Activated T-cell treated with anti-CD3 and anti-CD28 coated beads for 48 hours (primary cell): ENCODE measurements around the gene POF1B.
"Not testable (repeated sequence)": the region's sequence is repeated elsewhere in the genome, so short reads cannot be mapped to it uniquely, and the experiment has no call there.

Experiments used
- DNase-seq: peaks from one replicate; pipeline ENCODE4 v3.0.0-alpha.2; 2020; ENCODE audit warnings: low read depth

POF1B gene, protein sequence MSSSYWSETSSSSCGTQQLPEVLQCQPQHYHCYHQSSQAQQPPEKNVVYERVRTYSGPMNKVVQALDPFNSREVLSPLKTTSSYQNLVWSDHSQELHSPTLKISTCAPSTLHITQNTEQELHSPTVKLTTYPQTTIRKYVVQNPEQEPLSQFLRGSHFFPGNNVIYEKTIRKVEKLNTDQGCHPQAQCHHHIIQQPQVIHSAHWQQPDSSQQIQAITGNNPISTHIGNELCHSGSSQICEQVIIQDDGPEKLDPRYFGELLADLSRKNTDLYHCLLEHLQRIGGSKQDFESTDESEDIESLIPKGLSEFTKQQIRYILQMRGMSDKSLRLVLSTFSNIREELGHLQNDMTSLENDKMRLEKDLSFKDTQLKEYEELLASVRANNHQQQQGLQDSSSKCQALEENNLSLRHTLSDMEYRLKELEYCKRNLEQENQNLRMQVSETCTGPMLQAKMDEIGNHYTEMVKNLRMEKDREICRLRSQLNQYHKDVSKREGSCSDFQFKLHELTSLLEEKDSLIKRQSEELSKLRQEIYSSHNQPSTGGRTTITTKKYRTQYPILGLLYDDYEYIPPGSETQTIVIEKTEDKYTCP

DNA sequence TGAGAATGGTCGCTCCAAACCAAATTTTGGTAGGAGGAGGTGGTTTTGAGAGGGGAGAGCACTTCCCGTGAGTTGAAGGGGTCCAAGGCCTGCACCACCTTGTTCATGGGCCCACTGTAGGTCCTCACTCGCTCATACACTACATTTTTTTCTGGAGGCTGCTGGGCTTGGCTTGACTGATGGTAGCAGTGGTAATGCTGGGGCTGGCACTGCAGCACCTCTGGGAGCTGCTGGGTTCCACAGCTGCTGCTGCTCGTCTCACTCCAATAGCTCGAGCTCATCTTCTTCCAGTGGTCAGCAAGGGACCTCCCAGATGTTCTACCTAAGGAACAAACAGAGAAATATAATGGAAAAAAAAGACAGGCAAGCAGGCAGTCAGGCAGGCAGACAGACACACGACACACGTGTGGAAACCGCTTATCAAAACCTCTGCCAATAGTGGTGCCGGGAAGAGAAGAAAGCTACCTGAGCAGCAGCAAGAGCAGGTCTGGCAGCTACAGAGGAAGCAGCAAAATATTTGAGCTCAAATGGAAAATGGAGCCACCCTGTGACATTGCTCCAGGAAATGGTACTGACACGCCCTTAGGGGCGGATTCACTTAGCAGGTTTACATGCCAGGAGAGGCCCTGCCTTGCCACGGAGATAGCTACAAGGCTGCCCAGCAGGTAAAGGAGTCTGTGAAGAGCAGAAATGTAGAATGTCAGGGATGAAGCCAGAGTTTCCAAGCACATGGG lies at the start of gene POF1B:
POF1B (minus strand) TSS at position 492 of the 734 bp plus-strand sequence; CDS start at position 281, 211 bp downstream.
- no peak for DNase-seq

DNA sequence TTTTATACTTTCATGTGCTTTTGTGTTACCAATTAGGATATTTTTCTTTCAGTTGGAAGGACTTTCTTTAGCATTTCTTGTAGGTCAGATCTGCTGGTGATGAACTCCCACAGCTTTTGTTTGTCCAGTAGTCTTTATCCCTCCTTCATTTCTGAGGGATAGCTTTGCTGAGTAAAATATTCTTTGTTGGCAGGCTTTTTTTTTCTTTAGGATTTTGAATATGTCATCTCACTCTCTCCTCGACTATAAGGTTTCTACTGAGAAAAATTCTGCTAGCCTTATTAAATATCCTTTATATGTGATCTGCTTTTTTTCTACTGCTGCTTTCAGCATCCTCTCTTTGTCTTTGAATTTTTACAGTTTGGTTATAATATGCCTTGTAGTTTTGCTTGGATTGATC lies 49.6 kb upstream of the POF1B start:
- no peak for DNase-seq

DNA sequence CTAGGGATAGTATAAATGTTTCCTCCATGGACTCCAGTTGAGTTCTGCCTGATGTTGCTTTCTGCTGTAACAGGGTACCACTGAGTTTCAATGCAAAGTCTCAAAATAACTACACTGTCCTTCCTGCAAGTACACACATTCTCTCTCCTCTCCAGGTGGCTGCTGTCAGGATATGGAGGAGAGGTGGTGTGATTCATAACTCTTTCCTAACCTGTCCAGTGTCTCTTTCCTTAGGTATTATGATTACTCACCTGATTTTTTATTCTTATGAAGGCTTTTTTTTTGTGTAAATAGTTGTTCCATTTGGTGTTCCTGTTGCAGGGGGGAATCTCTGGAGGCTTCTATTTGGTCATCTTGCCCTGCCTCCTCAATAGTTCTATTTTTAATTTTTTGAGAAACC lies 39.8 kb upstream of the POF1B start:
- no peak for DNase-seq

DNA sequence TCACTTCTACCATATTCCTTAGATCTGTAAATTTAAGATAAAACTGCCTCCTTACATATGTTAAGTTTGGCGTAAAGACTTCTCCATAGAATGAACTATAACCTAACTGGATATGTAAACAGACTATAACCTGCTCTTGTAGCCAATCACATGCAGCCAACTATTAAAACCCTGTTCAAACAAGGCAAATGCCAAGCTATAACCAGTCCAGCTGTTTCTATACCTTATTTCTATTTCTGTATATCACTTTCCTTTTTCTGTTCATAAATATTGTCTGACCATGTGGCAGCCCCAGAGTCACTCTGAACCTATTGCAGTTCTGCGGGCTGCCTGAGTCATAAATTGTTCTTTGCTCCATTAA lies 12.4 kb upstream of the POF1B start:
- DNase-seq = no peak

DNA sequence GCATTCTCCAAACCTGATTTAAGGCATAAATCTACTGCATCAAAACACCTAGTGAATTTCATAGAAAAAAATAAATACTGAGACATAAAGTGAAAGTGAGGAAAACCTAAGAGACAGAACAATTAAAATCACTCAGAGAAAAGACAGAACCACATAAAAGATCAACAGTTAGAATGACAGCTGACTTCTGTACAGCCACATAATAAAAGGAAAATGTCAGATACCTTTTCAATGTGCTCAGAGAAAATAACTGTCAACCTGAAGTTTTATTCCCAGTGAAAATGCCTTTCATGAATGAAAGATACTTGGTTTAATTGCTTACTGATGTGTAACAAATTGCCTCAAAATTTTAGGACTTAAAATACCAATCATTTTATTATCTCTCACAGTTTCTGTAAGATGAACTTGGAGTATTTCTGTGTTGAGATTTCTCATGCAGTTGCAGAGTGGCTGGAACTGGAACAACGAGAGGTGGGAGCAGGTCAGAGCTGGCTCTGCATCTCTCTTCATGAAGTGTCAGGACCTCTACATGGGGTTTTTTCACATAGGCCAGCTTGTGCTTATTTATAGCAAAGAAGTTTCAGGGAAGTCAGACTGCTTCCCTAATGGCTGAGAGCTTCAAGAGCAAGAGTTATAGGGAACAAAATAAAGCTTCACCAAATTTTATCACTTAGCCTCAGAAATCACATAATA lies 11.9 kb upstream of the POF1B start:
- no peak for DNase-seq

DNA sequence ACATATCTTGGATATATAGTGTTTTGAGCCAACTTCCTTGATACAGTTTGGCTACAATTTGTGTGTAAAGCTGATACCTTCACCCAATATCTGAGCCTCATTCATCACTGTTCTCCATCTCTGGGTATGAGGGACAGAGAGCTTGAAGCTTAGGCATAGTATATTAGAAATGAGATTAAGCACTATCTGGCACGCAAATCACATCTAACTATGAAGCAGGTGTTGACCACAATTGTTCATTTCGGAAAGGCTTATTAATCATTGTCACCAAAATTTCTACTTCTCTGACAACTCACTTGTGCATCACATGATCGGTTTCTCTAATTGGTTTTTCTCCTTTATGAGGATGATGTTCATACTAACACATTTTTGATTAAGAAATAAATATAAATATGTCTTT lies 2.1 kb upstream of the POF1B start:
- DNase-seq = no peak

DNA sequence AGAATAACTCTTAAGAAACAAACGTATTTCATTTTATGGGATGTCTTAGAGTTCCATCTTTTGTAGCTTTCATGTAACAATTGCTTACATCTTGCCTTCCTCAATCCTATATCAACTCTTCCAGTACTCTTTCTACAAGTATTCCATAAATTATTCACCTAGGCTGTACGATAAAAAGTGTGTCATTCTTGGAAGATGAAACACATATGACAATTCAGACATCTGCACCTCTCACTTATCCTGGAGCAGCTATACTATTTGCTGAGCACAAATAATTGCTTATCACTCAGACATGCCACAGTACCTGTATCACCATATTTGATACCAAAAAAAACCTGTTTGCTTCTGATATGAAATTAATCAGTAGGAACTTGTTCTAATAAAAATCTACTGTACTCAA lies 1.0 kb downstream of the POF1B start:
- no peak for DNase-seq

DNA sequence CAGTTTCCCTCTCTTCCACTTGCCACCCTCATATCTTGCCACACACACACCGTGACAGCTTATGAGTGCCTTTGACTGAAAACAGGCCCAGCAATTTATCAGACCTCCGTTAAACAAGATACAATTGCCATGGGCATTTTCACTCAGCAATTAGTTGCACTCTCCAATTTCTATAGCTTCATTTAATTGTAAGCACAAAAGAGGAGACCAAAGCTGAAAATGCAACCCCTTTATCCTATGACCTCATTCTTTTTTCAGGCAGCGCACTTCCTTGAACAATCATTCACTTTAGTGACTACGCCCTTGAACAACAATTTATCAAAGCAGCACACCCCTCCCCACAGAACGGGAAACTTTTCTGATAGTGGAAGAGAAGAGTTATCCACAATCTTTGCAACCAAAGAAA lies 4.1 kb downstream of the POF1B start:
- DNase-seq = no peak

DNA sequence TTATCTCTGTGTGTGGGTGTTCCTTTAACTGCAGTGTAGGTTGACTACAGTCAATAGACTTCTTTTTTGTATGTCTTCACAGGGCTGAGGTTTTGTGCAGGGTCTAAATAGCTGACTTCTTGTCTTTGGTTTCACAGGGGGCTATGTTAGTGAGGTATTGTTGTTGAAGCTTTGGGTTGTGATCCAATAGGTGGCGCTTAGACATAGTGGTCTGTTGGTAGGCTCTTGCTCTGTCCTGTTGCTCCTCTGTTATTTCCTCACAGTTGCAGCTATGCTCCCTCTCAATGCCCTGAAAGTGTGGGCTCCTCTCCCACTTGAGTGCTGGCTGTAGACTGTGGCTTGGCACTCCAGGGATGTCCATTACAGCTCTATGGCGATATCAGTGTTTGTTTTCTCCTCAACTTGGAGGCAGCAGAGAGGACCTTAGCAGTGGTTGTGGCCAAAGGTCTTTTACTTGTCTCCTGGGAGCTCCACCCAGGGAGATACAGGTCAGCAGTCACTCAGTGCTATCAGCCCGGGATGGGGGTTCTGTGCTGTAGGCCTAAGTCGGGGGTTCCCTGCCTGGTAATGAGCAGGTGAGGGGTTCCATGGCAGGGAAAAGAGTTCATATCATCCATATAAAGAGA lies 14.0 kb downstream of the POF1B start:
- no peak for DNase-seq

DNA sequence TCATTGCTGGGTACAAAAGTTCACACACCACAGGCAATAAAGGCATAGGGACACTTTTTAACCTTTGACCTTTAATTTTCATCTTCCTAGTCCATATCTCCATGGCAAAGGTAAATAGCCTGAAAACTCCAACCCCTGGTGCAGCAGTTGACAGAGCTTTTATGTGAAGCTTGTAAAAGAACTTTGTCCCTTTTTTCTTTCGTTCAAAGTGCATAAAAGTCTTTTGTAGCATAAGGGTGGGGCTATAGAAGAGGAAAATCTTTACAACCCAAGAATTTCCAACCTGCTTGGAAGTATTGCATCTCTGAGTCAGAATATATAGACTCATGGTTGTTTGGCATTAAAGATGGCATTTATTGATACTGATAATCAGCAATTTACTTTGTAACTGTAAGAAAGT lies 20.4 kb downstream of the POF1B start:
- DNase-seq = no peak

DNA sequence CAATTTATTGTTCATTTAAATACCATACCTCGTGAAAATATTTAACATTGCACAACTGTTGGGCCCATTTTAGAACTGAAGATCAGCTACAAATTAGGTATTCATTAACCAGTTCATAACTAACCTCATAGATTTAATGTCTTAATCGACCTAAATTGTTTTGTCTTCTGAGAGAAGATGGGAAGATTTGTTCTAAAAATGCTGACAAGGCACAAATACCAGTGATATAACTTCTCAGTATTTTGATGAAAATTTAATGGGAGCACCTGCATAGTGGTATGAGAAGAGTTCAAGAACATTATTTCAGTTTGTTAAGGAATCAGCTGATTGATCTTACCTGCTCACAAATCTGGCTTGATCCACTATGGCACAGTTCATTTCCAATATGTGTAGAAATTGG lies 33.9 kb downstream of the POF1B start:
- DNase-seq = no peak

DNA sequence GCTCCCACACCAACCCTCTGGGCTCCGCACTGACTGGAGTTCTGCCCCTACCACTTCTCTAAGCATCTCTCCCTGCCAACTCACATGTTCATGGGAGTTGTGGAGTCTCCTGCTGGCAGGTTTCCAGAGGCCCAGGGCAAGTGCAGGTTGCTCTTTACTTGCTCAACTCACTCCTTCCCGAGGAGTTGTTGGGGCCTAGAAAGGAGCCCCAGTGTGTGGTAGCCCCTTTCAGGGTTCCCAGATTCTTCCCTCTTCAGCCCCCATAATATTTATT lies 52.5 kb downstream of the POF1B start:
- no peak for DNase-seq

DNA sequence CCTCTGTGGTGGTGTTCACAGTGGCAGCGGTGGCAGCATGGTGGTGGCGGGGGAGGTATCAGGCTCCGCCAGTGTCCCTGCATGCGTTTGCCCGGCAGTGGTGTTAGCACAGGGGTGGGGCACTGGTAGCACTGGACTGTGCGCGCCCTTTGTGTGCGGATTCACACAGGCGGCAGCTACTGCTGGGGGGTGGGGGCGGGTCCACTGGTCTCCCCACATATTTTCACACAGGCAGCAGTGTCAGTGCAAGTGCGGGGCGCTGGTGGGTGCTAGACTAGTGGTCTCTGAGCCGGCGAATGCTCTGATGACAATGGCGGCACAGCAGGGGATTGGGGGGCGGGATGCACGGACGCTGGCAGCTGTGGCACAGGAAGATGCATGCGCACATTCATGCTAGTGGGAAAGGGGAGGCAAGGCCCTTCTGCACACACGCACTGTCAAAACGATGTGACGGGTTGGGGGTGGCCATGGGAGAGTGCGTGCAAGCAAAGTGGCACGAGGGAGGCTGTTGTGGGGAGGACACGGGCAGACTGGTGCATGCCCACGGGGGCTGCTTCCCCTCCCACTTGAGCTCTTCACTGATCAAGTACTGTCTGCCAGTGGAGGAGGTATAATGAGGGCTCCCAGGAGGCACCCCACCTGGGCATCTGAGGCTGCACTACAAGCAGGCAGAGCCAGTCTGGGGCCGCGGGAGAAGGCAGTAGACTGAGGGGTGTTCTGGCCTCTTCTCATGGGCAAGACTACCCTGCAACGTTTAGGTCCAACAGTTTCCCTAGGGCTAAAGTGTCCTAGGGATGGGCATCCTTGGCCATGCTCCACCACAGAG lies 53.0 kb downstream of the POF1B start:
- no peak for DNase-seq

DNA sequence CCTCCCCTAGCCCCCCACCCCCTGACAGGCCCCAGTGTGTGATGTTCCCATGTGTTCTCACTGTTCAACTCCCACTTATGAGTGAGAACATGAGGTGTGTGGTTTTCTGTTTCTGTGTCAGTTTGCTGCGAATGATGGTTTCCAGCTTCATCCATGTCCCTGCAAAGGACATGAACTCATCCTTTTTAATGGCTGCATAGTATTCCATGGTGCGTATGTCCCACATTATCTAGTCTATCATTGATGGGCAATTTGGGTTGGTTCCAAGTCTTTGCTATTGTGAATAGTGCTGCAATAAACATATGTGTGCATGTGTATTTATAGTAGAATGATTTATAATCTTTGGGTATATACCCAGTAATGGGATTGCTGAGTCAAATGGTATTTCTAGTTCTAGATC lies 68.1 kb downstream of the POF1B start:
- DNase-seq = not testable (repeated sequence)

DNA sequence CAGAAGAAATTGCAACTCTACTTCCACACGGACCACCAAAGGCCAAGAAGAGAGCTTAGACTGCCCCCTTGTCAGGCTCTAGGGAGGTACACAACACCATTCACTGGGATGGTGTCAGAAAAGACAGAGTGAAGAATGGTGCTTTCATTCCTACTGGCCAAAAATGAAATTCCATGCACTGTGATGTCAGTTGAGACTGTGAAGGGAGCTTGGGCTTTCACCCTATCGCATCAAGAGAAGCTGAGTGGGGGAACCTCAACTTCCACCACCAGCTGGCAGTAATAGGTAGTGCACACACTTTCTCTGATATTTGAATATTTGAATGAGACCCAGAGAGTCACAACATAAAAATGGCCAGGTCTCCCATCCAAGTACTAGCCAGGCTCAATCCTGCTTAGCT lies 69.7 kb downstream of the POF1B start:
- no peak for DNase-seq

DNA sequence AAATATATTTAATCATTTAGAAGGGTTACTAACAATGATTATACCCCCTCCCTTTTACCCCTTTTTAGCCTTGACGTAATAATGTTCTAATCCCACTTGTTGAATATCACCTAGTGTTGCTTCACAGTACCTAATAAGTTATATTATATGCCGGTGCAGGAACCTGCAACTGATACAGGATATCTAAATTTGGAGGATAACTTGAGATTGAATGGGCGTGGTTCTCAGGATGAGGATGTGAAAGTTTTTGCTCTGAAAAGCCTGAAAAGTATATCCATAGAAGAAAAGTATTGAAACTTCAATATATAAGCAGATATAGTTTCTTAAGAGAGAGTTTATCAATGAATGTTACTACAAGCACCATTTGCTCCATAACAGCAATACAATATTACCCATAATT lies 75.9 kb downstream of the POF1B start:
- DNase-seq = no peak

DNA sequence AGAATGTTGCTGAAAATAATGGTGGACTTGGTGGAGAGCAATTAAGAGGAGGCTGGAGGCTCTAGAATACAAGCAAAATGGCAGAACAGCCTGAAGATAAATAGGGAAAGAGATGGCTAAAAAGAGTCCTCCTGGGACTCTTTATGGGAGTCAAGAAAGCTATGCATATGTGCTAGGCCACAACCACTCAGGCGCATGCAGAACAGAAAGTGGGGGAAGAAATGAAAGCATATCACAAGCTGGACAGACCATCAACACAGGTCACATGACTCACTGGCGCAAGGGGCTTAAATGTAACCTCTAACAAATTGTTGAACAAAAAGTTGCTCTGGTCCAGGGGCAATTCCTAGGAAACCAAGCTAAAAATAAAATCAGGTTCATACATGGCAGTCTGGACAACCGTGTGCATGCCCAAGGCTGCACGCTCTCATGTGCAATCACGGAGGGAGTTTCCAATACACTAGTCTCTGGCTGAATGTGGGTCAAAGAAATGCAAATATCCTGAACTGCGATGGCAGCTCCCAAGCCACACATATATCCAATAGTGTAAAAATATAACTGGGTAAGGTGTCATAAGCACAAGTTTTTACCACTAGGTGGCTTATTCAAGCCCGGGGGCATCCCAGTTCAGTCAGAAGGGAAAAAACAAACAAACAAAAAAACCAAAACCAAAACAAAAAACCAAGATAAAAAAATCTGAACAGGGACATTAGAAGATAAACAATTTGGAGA lies 90.3 kb downstream of the POF1B start:
- DNase-seq = no peak

DNA sequence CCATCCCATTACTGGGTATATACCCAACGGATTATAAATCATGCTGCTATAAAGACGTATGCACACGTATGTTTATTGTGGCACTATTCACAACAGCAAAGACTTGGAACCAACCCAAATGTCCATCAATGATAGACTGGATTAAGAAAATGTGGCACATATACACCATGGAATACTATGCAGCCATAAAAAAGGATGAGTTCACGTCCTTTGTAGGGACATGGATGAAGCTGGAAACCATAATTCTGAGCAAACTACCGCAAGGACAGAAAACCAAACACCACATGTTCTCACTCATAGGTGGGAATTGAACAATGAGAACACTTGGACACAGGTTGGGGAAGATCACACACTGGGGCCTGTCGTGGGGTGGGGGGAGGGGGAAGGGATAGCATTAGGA lies 94.2 kb downstream of the POF1B start:
- not testable (repeated sequence) for DNase-seq

DNA sequence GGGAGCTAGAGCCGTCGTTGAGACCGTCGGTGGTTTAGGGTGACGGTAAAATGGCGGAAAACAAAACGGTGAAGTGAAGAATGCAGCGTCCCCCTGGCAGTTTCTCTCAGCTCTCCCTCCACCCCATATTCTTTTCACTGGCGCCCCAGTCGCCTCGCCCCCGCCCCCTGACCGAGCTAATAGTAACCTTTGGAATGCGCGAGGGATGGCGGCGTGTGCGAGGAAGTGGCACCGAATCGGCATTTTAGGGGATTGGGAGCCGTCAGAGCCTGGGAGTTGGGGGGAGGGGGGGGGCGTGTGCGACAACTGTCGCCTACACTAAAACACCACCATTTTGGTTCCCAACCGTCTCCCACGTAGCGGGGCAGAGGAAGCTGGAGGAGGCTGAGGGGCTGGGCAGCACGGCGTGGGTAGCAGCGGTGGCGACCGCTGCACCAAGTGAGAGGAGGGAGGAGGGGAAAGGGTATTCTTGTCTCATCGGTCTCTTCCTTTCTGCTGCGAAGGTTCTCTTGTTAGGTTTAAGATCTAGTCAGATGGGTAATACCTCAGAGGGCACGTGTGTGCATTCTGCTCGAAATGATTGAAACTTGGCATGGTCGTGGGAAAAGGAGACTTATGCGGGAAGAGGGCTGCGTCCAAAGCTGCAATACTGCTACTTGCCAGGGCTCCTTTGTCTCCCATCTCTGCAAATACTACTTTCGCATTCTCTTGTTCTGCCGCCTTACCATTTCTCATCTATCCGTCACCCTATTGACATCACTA lies 134.8 kb downstream of the POF1B start:
- DNase-seq = no peak
